Brain pericyte (primary cell): ENCODE measurements around the gene RMC1.
"Not testable (repeated sequence)": the region's sequence is repeated elsewhere in the genome, so short reads cannot be mapped to it uniquely, and the experiment has no call there.

ENCODE experiments used
- DNase-seq: peaks from one replicate; pipeline ENCODE4 v3.0.0-alpha.2; 2012; ENCODE audit warnings: low read depth, low spot score

The RMC1 gene

GRCh38 chr18:23498117-23498516 is 5.2 kb upstream of the RMC1 start:
- no peak for DNase-seq

DNA sequence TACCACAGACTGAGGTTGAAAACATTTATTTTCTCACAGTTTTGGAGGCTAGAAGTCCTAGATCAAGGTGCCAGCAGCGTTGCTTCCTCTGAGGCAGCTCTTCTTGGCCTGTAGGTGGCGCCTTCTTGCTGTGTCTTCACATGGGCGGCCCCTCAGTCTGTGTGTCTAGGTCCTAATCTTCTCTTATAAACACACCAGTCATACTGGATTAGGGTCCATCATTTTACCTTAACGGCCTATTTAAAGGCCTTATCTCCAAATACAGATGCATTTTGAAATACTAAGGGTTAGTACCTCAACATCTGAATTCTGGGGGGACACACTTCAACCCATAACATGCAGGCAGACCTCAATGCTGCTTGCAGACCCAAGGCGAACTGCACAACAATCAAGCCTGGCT is 4.4 kb upstream of the RMC1 start:
- no peak for DNase-seq

GRCh38 chr18:23499291-23499781 is 4.0 kb upstream of the RMC1 start:
- DNase-seq: no peak

- no peak for DNase-seq
Observed at GRCh38 chr18:23501626-23502025, 1.7 kb upstream of the RMC1 start.

DNA sequence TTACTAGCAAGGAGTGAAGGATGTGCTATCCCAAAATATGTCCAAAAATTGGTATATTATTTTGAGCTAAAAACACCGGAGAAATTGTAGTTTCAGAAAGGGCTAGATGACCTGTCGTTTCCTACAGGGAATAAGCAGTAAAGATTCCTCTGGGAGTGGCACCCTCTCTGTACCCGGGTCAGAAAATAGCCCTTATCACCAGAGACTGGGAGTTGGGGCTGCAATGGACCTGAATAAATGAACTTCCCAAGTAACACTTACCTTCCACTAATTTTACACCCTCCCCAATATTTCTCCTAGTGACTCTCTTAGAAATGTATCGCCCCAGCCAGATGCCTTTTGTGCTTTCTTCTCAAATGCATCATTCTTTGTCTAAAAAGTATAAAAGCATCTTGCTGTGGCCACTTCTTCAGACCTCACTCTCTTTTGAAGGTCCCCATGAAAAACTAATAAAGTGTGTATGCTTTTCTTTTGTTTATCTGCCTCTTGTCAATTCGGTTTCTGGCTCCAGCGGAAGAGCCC is 734 bp upstream of the RMC1 start:
- DNase-seq: no peak

GRCh38 chr18:23503963-23504344 is 643 bp downstream of the RMC1 start:
- no peak for DNase-seq

DNA sequence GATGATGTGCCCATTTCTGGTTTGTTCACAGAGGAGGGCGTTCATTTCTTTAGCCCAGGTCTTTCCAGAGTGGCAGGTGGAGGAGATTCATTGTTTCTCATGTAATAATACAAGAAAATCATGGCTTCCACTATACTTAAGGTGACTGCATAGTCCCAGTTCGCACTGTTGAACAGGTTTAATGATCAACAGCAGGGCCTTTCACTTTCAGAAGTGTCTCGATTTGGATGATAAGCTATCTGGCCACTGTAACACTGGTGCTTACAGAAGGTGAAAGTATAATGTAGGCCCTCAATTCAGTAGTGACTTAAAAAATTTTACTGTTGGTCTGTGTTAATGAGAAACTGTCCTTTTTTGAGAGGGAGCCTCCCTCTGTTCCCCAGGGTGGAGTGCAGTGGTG is 1.4 kb downstream of the RMC1 start:
- no peak for DNase-seq

GRCh38 chr18:23506393-23506792 is 3.1 kb downstream of the RMC1 start:
- no peak for DNase-seq

- DNase-seq: not testable (repeated sequence)
Observed at GRCh38 chr18:23510923-23511322, 7.6 kb downstream of the RMC1 start.

DNA sequence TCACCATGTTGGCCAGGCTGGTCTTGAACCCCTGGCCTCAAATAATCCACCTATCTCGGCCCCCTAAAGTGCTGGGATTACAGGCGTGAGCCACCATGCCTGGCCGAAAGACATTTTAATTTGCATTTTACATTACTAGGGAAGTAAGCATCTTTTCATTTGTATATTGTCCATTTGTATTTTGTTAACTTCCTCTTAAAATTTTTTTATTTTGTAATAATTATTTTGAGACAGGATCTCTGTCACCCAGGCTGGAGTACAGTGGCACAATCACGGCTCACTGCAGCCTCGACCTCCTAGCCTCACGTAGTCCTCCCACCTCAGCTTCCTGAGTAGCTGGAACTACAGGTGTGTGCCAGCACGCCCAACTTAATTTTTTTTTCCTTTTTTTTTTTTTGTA is 8.9 kb downstream of the RMC1 start:
- DNase-seq: not testable (repeated sequence)

DNA sequence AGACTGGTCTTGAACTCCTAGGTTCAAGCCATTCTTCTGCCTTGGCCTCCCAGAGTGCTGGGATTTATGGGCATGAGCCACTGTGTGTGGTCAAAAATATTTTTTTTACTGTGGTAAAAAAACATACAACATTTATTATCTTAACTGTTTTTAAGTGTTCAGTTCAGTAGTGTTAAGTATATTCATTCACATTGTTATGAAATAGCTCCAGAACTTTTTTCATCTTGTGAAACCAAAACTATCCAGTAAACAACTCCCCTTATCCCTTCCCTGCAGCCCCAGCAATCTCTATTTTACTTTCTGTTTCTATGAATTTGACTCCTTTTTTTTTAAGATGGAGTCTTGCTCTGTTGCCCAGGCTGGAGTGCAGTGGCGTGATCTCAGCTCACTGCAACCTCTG is 9.3 kb downstream of the RMC1 start:
- no peak for DNase-seq

DNA sequence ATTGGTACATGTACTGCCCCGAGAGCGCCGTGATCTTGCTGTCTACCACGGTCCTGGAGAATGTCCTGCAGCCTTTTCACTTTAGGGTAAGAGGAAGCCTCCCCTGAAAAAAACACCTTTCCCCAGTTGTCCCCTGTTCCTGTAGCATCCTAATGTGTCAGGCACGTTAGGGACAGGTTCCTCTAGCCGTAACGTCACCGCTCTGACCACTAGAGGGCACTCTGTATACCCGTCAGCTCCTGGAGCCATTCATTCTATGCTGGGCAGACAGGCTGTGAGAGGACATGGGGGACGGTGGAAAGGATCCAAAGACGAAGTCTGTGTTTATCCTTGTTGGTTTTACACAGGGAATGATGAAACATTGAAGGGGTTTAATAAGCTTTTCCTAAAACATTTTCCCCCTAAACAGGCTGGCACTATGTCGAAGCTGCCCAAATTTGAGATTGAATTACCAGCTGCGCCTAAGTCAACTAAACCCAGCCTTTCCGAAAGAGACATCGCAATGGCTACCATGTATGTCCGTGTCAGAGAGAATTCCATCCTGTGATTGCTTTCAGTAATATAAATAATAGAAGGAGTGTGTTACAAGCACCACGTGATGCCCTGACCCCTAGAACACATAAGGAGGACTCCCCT is 12.7 kb downstream of the RMC1 start:
- DNase-seq: no peak

- DNase-seq: no peak
Observed at GRCh38 chr18:23519734-23520133, 16.4 kb downstream of the RMC1 start.

GRCh38 chr18:23521271-23521670 is 18.0 kb downstream of the RMC1 start:
- DNase-seq: no peak

GRCh38 chr18:23521907-23522306 is 18.6 kb downstream of the RMC1 start:
- DNase-seq: no peak

- DNase-seq: no peak
Observed at GRCh38 chr18:23523429-23524212, 20.3 kb downstream of the RMC1 start.

DNA sequence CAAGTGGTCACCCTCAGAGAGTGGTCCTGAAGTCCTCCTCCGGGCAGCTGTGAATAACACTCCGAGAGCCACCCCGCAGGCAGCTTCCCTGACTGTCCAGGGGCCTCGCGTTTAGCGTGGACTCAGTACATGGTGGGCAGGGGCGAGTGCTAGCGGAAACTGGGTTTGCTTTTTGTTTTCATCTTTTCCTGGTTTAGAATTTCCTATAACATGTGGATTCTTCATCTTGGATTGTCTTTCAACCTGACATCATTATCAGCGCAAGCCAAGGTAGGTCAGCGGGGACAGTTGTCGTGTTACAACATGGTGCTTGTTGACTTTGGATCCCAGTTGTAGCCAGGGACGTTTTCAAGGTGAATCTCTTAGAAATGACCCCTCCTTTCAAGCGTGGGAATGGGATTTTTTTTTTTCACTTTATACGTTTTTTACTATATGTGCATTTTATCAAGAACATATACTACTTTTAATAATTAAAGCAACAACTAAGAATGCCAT is 20.9 kb downstream of the RMC1 start:
- DNase-seq: no peak

DNA sequence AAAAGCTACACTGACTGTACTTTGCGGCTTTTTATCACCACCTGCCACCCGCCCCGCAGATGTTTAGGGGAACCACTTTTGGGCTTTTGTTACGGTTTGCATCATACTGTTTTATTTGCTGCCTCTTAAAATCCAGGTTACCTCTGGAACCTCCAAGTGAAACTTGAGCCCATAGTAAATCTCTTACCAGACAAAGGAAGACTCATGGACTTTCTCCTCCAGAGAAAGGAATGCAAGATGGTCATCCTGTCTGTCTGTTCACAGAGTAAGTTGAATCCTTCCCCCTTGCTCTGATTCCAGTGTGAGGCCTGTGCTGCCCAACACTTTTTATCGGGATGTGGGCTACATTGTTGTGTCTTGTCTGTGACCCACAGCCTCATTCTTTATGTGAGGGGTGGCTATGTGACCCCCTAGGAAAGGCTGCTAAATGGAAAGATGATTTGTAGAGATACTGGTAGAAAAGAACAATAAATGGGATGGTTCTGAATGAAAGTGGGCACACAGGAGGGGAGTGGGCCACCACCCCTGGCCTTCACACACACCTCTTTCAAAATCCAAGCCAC is 23.3 kb downstream of the RMC1 start:
- DNase-seq: no peak

DNA sequence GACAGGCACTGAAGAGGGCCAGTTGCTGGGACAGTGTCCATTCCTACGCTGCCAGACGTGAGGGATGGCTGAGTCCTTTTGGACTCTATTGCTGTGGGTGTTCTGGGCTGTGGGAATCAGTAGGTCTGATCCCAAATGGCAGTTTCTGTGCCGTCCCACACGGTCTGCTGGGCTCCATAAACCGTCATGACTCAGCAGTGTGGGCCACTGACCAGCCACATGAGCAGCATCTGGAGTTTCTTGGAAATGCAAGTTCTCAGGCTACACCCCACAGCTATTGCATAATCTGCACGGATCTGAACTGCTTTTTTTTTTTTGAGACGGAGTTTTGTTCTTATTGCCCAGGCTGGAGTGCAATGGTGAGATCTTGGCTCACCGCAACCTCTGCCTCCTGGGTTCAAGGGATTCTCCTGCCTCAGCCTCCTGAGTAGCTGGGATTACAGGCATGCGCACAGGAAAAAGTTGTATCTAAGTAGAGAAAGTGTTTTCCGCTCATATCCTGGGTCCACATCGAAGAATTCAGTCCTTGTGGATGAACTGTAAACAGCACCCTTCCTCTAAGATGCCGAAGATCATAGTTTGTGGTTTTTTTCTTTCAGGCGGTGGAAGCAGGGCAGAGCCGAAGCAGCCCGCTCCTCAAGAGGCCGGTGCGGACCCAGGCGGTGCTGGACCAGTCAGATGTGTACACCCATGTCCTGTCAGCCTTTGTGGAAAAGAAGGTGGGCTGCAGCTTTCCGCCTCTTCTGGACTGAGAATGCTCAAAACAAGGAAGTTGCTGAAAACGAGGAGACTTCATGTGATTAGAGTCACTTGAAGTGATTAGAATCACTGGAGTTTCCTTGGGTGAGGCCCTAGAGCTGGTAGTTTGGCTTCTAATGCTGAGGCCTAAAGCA is 25.5 kb downstream of the RMC1 start:
- DNase-seq: no peak

- DNase-seq: no peak
Observed at GRCh38 chr18:23529604-23530003, 26.3 kb downstream of the RMC1 start.

DNA sequence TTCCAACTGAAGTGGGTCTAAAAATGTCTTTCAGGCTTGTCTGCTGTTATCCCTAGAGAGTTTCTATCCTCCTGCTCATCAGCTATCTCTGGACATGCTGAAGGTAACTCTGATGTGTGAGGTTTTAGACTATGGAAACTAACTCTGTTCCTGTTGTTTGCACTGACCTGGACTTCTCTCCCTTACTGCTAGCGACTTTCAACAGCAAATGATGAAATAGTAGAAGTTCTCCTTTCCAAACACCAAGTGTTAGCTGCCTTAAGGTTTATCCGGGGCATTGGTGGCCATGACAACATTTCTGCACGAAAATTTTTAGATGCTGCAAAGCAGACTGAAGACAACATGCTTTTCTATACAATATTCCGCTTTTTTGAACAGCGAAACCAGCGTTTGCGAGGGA is 26.9 kb downstream of the RMC1 start:
- DNase-seq: no peak

- no peak for DNase-seq
Observed at GRCh38 chr18:23531912-23532311, 28.6 kb downstream of the RMC1 start.
